AG04449 (cell line): ENCODE data around the gene SPATA25.

ENCODE experiments used
- CTCF ChIA-PET: fragments of 350-600 bp; formaldehyde crosslinking; extraction: SDS; loops from one replicate; lab custom pipeline; 2021; ENCODE audit warnings: antibody characterized with exemption; lab: Yijun Ruan, JAX
- POLR2A ChIA-PET: fragments of 400-600, 350-600 bp; formaldehyde crosslinking; extraction: SDS; loops from one replicate; lab custom pipeline; 2020; ENCODE audit warnings: antibody characterized with exemption, inconsistent platforms; lab: Yijun Ruan, JAX
- DNase-seq: peaks from one replicate; pipeline ENCODE4 v3.0.0-alpha.2; 2010; ENCODE audit warnings: low read depth, low spot score
- H3K4me3 ChIP-seq: 2 replicates; pipeline ENCODE4 v1.5.1; 2011; ENCODE audit warnings: low read depth, mild to moderate bottlenecking, control low read depth, low read length
- CTCF ChIP-seq: IDR thresholded peaks from one replicate; pipeline ENCODE4 v1.5.1; 2011; ENCODE audit warnings: mild to moderate bottlenecking, moderate library complexity, low read length, control low read depth, inconsistent platforms; ENCODE audit not compliant: insufficient read depth; ENCODE audit errors: missing control alignments

SPATA25 gene

GRCh38 chr20:45872626-45873025 is 14.8 kb downstream of the SPATA25 start:
- H3K4me3 ChIP-seq: no peak overlapping the region
- ChIA-PET POLR2A (no interaction called here), CTCF (interaction anchor here (0.6 kb wide), 1 partner anchor 22 kb away, joined by 3 read pairs; no protein-coding TSS in a partner anchor)
- no peak for DNase-seq
- no peak for TF ChIP-seq CTCF

- ChIA-PET POLR2A (interaction anchor here (0.9 kb wide), 1 partner anchor 13 kb away, joined by 3 read pairs; no protein-coding TSS in a partner anchor), CTCF (interaction anchor here (0.9 to 1.7 kb wide), 3 partner anchors 10 to 101 kb away, joined by 3 to 5 read pairs (median 4); no protein-coding TSS in a partner anchor)
- peak; percentile 45 for DNase-seq
- no peak for TF ChIP-seq CTCF
- no peak overlapping the region for H3K4me3 ChIP-seq
These were observed 19.6 kb downstream of the SPATA25 start for GRCh38 chr20:45867819-45868176.

GRCh38 chr20:45867136-45867818 is 20.1 kb downstream of the SPATA25 start:
- H3K4me3 ChIP-seq: no peak overlapping the region
- POLR2A ChIA-PET: interaction anchor here (0.9 kb wide), 1 partner anchor 13 kb away, joined by 3 read pairs; no protein-coding TSS in a partner anchor
- CTCF ChIA-PET: interaction anchor here (0.9 to 1.7 kb wide), 4 partner anchors 9 to 102 kb away, joined by 3 to 5 read pairs (median 4); no protein-coding TSS in a partner anchor
- no peak for TF ChIP-seq CTCF
- DNase-seq: no peak

GRCh38 chr20:45866454-45866853 is 21.0 kb downstream of the SPATA25 start:
- no peak for TF ChIP-seq CTCF
- ChIA-PET CTCF (interaction anchor here (1.0 to 1.7 kb wide), 3 partner anchors 8 to 67 kb away, joined by 3 to 5 read pairs (median 3); no protein-coding TSS in a partner anchor), POLR2A (no interaction called here)
- H3K4me3 ChIP-seq: no peak overlapping the region
- DNase-seq: no peak

GRCh38 chr20:45863543-45864470 is 23.6 kb downstream of the SPATA25 start:
- CTCF ChIA-PET: no interaction called here

More at GRCh38 chr20:45863543-45864470, 23.6 kb downstream of the SPATA25 start:
- no peak overlapping the region for H3K4me3 ChIP-seq
- POLR2A ChIA-PET: interaction anchor here (0.8 kb wide), 1 partner anchor 11 kb away, joined by 4 read pairs; no protein-coding TSS in a partner anchor
- no peak for DNase-seq
- TF ChIP-seq CTCF: no peak
